ENCODE results near the gene CES2.

- TF ChIP-seq ZBTB4 (CRISPR knock-in tag; IDR thresholded peaks at IDR 0.05) (no peak), SP1 (IDR thresholded peaks at IDR 0.05; ENCODE audit: low read depth, low read length) (no peak), JUNB (IDR thresholded peaks at IDR 0.05) (no peak), ZNF687 (IDR thresholded peaks at IDR 0.05) (no peak), CTCF (IDR thresholded peaks at IDR 0.05 in 2 of 3, conservative IDR thresholded peaks at IDR 0.05 in 1 of 3; ENCODE audit: control insufficient read depth in 2 of 3, extremely low read depth in 1 of 3, insufficient read depth in 1 of 3, low read depth in 3 of 3, low read length in 3 of 3) (no peak), SREBF2 (IDR thresholded peaks at IDR 0.05; ENCODE audit: low read length) (no peak), ZNF274 (IDR thresholded peaks at IDR 0.05; ENCODE audit: insufficient read depth, insufficient read length) (no peak), GABPA (IDR thresholded peaks at IDR 0.05; ENCODE audit: low read depth) (no peak), ATF2 (IDR thresholded peaks at IDR 0.05; ENCODE audit: low read length) (no peak), ZNF592 (IDR thresholded peaks at IDR 0.05) (no peak), EP300 (IDR thresholded peaks at IDR 0.05; ENCODE audit: borderline replicate concordance in 1 of 2, control insufficient read depth in 1 of 2, low read depth in 2 of 2, low read length in 2 of 2) (no peak)
These were observed 36.4 kb upstream of the CES2 start for GRCh38 chr16:66898933-66899309.
